A549 treated with CpdA at 1 μM for 4 hours (cell line): ENCODE data around the gene NPY5R. TPM values are rescaled to one million over a fixed set of nuclear protein-coding genes. Genes with fewer than 3 reads are reported as not detected.

Source experiments
- total RNA-seq: library from RNA; stranded (reverse); fragments of 200-300 nt; extraction: Qiagen RNA extraction; gene quantifications from 5 replicates; pipeline ENCODE4 v1.2.3, GENCODE V29; 2022; ENCODE audit warnings: low read depth

The NPY5R gene
- total RNA-seq: not detected in 5 replicates

GRCh38 chr4:163343604-163344146 lies at the start of gene NPY5R:
NPY5R (plus strand) TSS chr4:163343892; CDS start chr4:163350274, 6,382 bp downstream.

DNA sequence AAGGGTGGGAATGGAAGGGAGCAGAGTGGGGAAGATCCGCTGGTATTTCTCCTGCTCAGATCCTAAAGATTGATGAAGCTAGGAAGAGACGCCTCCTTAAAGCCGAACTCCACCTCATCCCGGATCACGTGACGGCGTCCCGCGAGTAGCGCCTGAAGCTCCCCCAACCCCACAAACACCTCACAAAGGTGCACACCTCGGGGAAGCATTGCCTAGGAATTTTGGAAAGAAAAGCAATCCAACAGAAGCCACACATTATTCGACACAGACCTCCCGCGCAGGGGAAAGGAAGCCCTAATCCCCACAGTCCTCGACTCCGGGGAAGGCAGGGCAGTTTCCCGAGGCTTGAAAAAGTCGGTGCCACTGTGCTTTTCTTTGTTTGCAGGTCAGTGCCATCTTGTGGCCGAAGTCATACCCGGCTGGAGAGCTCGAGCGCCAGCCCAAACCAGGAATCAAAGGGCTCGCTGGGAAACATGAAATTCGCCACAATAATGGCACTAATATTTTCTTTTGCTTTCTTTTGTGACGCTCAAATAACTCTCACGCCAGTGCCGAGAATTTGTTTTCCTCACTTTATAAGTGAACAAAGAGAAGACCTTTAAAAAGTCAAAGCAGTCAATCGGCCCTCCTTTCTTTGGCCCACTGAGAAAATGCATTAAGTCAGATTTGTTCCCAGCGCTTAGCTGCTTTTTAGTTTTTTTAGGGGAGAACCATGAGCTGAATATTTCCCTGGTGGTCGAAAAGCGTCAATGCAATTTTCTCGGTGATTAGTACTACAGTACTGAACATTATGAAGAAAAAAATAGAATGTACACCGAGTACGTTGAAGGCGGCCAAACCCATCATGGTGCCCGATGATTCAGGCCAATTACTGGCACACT lies 10.9 kb upstream of the NPY5R start, which contains the start of gene NPY1R:
Gene NPY1R, minus strand, starts transcription at position 71 of the 881 bp plus-strand sequence. CDS start 6,042 bp downstream, outside the sequence.

Other genes starting within 250 kb of the NPY5R start
- 15.3 to 18.2 TPM (median 16.5 TPM) in 5 replicates for gene NAF1, start 177.0 kb upstream of the NPY5R start, total RNA-seq
- 0.08 to 0.21 TPM in 2 of 5 replicates, not detected in the others for gene NPY1R, start 11.3 kb upstream of the NPY5R start, total RNA-seq
- not detected in 5 replicates for gene TKTL2, start 129.9 kb downstream of the NPY5R start, total RNA-seq
- 20.8 to 36.8 TPM (median 24.7 TPM) in 5 replicates for gene TMA16, start 150.8 kb downstream of the NPY5R start, total RNA-seq